ENCODE data around the gene BEST2. TPM values are rescaled to one million over a fixed set of nuclear protein-coding genes. Genes with fewer than 3 reads are reported as not detected.

The BEST2 gene
- polyA plus RNA-seq, 1 donor from 2014 or later, result not detected

DNA sequence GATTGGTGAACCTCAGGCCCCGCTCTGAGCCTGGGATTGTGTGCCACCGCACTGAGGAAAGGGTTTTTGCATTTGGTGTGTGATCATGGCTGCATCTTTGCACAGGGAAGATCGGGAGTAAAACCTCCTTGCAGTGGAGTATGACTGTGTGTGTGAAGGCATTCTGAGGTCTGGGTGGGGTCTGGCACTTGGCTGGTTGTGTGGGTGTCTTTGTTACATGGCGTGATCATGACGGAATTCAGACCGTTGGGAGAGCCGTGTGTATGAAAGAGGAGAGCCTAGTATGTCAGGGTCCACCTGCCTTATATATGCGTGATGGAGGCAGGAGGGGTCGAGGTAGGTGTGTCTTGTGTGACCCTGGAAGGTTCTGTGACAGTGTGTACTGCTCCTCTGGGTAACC, 740 bp upstream of the BEST2 start:
- no peak for TF ChIP-seq EP300 (conservative IDR thresholded peaks at IDR 0.05; ENCODE audit: poor library complexity, severe bottlenecking)
- TF ChIP-seq, protein P1, sequence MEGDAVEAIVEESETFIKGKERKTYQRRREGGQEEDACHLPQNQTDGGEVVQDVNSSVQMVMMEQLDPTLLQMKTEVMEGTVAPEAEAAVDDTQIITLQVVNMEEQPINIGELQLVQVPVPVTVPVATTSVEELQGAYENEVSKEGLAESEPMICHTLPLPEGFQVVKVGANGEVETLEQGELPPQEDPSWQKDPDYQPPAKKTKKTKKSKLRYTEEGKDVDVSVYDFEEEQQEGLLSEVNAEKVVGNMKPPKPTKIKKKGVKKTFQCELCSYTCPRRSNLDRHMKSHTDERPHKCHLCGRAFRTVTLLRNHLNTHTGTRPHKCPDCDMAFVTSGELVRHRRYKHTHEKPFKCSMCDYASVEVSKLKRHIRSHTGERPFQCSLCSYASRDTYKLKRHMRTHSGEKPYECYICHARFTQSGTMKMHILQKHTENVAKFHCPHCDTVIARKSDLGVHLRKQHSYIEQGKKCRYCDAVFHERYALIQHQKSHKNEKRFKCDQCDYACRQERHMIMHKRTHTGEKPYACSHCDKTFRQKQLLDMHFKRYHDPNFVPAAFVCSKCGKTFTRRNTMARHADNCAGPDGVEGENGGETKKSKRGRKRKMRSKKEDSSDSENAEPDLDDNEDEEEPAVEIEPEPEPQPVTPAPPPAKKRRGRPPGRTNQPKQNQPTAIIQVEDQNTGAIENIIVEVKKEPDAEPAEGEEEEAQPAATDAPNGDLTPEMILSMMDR (IDR thresholded peaks at IDR 0.05; ENCODE audit: poor library complexity, severe bottlenecking), result no peak
- no peak for TF ChIP-seq MXI1 (conservative IDR thresholded peaks at IDR 0.05; ENCODE audit: poor library complexity, severe bottlenecking)
- TF ChIP-seq, protein P2, sequence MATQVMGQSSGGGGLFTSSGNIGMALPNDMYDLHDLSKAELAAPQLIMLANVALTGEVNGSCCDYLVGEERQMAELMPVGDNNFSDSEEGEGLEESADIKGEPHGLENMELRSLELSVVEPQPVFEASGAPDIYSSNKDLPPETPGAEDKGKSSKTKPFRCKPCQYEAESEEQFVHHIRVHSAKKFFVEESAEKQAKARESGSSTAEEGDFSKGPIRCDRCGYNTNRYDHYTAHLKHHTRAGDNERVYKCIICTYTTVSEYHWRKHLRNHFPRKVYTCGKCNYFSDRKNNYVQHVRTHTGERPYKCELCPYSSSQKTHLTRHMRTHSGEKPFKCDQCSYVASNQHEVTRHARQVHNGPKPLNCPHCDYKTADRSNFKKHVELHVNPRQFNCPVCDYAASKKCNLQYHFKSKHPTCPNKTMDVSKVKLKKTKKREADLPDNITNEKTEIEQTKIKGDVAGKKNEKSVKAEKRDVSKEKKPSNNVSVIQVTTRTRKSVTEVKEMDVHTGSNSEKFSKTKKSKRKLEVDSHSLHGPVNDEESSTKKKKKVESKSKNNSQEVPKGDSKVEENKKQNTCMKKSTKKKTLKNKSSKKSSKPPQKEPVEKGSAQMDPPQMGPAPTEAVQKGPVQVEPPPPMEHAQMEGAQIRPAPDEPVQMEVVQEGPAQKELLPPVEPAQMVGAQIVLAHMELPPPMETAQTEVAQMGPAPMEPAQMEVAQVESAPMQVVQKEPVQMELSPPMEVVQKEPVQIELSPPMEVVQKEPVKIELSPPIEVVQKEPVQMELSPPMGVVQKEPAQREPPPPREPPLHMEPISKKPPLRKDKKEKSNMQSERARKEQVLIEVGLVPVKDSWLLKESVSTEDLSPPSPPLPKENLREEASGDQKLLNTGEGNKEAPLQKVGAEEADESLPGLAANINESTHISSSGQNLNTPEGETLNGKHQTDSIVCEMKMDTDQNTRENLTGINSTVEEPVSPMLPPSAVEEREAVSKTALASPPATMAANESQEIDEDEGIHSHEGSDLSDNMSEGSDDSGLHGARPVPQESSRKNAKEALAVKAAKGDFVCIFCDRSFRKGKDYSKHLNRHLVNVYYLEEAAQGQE (IDR thresholded peaks at IDR 0.05; ENCODE audit: borderline replicate concordance), result no peak
- TF ChIP-seq EZH2 (IDR thresholded peaks at IDR 0.05; ENCODE audit: borderline replicate concordance, insufficient read depth, low read length, poor library complexity, severe bottlenecking), result no peak
- no peak for TF ChIP-seq POLR2AphosphoS5 (IDR thresholded peaks at IDR 0.05)
- TF ChIP-seq TAF1 (IDR thresholded peaks at IDR 0.05; ENCODE audit: low read depth), result no peak
- no peak for TF ChIP-seq RAD21 (conservative IDR thresholded peaks at IDR 0.05)
- no peak for TF ChIP-seq SMC3 (conservative IDR thresholded peaks at IDR 0.05; ENCODE audit: poor library complexity)
- Histone ChIP-seq H3K79me2 (replicated peaks; ENCODE audit: insufficient read depth, low read length) (no peaks in the 10 kb centered on the region), H3F3A (ENCODE audit: insufficient read depth, low read length, poor library complexity, severe bottlenecking) (no peaks in the 10 kb centered on the region), H3K9ac (ENCODE audit: low read length) (no peak overlapping the region), H3K4me2 (ENCODE audit: low read length) (no peak overlapping the region), H3K36me3 (ENCODE audit: insufficient read depth, low read length) (no peaks in the 10 kb centered on the region), H3K27me3 (ENCODE audit: insufficient read depth, low read depth, low read length) (peaks cover 20% of the 10 kb centered on the region), H3K4me3 (ENCODE audit: low read length) (no peak overlapping the region), H3K9me2 (ENCODE audit: insufficient read depth, low read length) (no peaks in the 10 kb centered on the region), H4K20me1 (ENCODE audit: insufficient read depth) (no peaks in the 10 kb centered on the region), H2AFZ (ENCODE audit: low read depth, low read length) (no peak overlapping the region), H3K27ac (ENCODE audit: low read length) (no peak overlapping the region), H3K9me3 (ENCODE audit: low read length) (no peaks in the 10 kb centered on the region)

DNA sequence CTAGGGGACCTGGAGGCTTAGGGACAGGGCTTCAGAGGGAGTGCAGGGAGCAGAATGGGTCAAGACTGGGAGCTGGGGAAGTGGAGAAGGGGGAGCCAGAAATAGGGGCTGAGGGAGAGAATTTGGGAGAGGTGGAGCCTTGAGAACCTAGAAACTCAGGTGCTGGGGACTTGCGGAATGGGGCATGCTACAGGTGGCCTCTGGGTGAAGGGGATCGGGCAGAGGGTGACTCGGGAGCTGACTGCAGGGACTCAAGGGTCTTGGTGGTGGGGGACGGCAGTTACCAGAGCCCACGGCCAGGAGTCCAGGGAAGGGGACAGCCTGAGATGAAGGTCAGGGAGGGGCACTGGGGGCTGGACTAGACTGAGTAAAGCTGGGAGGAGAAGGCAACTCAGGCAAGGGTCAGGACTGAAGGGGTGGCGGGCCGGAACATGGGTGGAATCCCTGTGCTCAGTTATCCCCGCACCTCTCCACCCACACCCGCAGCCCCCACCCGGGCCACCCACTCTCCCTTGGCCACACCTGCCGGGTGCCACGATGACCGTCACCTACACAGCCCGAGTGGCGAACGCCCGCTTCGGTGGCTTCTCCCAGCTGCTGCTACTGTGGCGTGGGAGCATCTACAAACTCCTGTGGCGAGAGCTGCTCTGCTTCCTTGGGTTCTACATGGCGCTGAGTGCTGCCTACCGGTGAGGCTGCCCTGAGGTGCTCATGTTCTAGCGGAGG, 628 bp downstream of the BEST2 start:
- Histone ChIP-seq H4K20me1 (ENCODE audit: insufficient read depth) (no peaks in the 10 kb centered on the region), H3K4me2 (ENCODE audit: low read length) (no peak overlapping the region), H3K27me3 (ENCODE audit: insufficient read depth, low read depth, low read length) (peaks cover 20% of the 10 kb centered on the region), H3K9ac (ENCODE audit: low read length) (no peak overlapping the region), H3K9me3 (ENCODE audit: low read length) (no peaks in the 10 kb centered on the region), H3K9me2 (ENCODE audit: insufficient read depth, low read length) (no peaks in the 10 kb centered on the region), H3K27ac (ENCODE audit: low read length) (no peak overlapping the region), H3K36me3 (ENCODE audit: insufficient read depth, low read length) (no peaks in the 10 kb centered on the region), H2AFZ (ENCODE audit: low read depth, low read length) (no peak overlapping the region), H3K79me2 (replicated peaks; ENCODE audit: insufficient read depth, low read length) (no peaks in the 10 kb centered on the region), H3K4me3 (ENCODE audit: low read length) (no peak overlapping the region), H3F3A (ENCODE audit: insufficient read depth, low read length, poor library complexity, severe bottlenecking) (no peaks in the 10 kb centered on the region)
- TF ChIP-seq, protein P2 (IDR thresholded peaks at IDR 0.05; ENCODE audit: borderline replicate concordance), result no peak
- no peak for TF ChIP-seq RAD21 (conservative IDR thresholded peaks at IDR 0.05)
- TF ChIP-seq SMC3 (conservative IDR thresholded peaks at IDR 0.05; ENCODE audit: poor library complexity), result no peak
- no peak for TF ChIP-seq POLR2AphosphoS5 (IDR thresholded peaks at IDR 0.05)

Data from neural cell (in vitro differentiated cells).